GM21825 (cell line): Measurements from ENCODE around the gene SLU7.

Experiments
- ATAC-seq: cut with Tn5 transposase; IDR thresholded peaks from one replicate; pipeline ENCODE4 v1.9.1; 2021; ENCODE audit warnings: mild to moderate bottlenecking, moderate library complexity; ENCODE audit not compliant: unreplicated experiment

Gene SLU7

DNA sequence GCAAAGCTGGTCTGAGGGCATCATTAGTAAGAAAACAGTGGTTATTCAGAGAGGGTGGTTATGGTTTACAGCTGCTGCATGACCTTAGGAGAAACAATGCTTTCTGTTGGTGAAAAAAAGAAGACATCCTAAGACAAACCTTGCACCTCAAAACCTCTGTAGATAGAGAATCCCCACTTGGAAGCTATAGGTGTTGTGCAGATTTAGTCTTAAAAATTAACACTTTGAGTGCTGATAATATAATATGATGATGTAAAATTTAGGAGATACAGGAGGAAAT is 1.4 kb upstream of the SLU7 start:
- no peak for ATAC-seq

DNA sequence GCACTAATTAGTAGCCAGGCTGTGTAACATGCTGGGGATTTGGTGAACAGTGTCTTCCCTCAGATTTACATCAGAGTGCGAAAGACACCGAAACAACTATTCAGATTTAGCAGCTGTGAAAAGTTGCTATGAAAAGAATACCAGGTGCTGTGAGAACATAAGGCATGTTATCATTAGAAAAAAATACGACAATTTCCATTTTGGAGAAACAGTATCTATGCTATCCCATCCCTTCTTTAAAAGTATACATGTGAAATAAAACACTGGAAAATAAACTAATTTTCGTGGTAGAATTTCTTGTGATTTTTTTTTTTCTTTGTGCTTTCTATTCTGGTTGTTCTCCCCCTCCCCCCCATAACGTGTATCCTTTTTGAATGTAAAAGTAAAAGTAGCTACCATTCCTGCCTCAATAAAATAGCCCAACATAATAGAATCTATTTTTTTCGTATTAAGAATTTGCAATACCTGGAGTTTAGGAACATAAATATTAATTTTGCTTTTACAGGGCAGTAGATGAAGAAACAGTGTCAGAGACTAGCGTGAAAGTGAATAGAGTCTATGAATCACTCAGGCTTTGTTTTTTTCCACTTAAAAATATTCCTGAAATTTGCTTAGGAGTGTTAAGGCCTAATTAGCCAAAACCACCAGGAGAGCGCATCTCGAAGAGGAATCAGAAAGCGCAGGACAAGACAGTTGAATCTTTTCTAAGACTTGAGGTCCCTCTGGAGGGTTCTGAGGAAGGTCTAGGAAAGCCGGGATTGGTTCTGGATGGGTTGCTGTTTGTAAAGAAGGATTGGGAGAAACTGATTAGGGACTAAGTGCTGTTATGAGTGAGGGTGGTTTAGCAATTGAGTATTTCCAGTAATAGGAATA is 813 bp upstream of the SLU7 start:
- peak; percentile 26 for ATAC-seq

DNA sequence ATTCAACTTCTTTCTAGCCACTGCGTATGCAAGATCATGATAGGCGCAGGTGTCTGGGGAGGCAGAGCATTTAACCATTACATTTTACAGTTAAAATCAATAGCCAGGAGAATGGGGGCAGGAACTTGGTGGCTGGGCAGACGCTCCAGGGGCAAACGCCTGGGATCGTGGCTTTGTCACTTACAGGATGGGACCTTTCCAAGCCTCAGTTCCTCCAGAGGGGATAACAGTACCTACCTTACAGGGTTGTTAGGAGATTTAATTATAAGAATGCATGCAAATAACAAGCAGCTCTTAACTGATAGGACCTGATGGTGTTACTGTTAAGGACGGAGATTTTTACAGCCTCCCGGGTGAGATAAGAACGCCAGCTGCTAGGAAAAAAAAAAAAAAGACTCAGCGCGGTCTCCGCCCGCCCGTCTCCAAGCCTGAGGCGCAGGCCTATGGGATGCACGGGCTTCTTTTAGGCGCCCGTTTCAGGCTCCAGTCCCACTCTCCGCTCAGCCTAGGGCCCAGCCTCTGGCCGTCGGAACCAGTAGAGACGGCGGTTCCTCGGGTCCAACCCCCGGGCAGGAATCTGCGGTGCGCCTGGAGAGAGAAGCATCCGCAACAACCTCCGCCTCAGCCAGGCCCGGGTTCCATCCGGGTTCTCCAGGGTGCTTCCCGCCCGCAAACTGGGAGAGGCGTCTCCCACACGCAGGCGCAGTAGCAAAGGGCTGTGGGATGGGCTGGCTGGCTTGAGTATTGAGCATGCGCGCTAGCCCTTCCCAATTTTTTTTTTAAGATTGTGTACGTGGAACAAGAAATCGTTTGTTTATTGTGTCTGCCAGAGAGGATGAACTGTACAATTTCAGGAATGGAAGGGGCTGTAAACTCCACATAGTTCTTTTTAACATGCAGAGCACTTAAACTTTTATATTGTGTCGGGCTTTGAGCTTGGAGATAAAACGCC is 19.2 kb downstream of the SLU7 start, which contains the start of gene FAM200C:
FAM200C (minus strand) TSS at position 653 of the 952 bp plus-strand sequence. CDS start 4,564 bp downstream, outside the sequence.
- peak; percentile 84 for ATAC-seq

DNA sequence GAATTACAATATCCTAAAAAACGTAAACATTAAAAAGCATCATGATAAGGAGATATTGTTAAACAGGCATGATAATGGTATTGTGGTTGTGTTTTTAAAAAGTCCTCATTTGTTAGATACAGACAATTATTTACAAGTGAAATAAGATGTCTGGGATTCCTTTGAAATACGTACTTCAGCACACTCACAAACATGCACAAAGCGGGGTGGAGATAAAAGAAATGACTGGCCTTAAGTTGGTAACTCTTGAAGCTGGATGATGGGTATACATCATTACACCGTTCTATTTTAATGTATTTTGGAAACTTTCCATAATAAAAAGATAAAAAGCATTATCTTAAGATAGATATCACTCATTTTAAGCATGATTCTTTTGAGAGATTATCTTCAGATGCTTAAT is 20.1 kb downstream of the SLU7 start:
- no peak for ATAC-seq

DNA sequence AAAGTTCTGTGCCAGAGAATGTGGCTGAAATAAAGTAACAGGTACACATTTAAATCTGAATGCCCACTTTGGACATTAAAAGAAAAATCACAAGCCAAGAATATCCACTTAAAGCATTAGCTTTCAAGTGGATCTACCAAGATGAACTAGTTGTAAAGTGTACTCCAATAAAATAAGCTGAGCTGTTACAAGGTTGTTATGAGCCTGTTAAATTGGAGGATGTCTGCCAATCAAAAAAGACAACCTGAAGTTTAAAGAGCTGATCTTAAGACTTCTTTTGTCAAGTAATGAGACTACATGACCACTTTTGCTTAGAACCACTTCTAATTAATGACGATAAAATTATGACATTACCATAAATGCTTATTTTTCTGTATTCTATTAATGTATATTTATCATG is 21.4 kb downstream of the SLU7 start:
- ATAC-seq, result no peak

DNA sequence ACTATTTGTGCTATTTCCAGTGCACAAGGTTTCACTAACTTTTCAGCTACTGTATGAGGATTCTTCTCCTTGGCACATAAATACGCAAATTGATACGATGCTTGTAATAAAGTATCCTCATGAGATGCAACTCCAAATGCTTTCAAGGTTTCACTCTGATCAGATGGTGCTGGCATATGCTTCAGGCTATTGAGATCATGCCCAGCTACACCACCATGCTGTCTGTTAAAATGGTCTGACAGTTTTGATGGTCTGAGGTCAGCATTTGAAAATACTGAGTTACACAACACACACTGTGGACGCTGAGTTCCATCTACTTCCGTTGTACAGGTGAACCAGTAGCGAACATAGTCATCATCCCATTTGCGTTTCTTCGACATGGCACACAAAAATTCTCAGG is 23.8 kb downstream of the SLU7 start:
- no peak for ATAC-seq

DNA sequence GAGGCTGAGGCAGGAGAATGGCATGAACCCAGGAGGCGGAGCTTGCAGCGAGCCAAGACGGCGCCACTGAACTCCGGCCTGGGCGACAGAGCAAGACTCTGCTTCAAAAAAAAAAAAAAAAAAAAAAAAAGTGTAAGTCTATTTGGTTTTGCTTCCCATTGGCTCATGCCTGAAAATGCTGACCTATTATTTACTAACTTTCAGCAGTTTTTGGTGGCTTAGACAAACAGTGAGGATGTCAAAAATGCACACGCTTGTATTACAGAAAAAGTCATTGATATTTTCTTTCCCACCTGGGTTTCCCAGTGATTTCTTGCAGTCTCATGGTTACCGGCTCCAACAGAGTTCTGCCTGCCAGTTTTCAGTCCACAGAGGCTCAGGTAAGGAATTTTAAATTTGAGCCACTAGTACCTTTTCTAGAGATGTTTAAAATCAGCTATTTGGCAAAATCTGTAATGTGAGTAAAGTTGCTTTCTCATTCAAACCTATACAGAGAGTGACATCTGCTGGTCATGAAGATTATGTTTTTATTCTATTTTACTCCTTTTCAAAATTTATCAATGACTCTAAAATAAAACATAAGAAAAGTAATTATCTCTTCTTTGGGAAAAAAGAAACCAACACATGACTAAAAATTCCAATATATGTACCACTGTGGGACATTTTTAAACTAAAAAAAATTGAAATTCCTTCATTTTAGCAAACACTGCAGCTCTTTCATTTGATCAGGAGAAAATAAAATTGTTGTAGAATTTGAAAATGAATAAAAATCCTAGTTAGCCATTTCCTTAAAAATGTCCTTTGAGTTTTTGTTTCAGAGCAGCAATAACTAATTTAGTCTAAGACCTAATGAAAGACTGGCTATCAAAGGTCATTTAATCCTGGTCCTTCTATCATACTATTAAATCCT is 27.8 kb downstream of the SLU7 start:
- ATAC-seq, result no peak

DNA sequence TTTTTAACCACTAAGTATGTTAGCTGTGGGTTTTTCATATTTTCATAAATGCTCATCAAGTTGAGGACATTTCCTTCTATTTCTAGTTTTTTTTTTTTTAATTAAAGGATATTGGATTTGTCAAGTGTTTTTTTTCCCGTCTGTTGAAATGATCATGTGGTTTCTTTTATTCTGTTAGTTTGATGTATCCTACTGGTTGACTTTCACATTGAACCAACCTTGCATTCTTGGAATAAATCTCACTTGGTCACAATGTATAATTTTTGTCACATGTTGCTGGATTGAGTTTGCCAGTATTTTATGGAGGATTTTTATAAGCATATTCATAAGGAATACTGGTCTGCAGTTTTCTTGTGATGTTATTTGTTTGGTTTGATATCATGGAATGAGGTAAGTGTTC is 31.4 kb downstream of the SLU7 start:
- ATAC-seq, result no peak

DNA sequence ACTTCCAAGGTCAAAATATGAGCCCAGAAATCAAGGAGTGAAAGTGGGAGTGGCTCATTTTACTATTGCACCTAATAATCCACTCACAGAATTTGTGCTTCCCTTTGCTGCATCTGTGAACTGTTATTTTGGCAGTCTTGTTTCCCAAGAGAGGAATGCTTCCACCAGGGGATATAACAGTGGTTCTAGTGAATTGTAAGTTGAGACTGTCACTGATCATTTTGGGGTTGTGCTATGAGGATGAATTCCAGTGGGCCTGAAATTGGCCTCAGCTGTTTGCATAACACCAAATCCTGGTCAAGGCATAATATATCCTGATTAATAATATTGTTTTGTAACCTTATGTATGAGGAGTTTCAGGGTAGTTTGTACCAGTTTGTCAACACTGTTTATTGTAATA is 33.4 kb downstream of the SLU7 start:
- no peak for ATAC-seq

DNA sequence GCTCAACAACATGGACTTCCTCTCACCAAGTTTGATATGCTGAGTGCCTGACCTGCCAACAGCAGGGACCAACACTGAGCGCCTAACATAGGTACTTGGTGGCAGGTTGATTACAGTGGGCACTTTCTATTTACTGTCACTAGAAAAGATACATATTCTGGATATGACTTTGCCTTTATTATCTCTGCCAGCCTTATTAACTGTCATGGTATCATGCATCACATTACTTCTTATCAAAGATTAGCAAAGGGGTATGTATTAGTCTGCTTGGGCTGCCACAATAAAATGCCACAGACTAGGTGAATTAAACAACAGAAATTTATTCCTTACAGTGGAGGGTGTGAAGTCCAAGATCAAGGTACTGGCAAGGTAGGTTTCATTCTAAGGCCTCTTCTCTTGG is 34.2 kb downstream of the SLU7 start:
- no peak for ATAC-seq

DNA sequence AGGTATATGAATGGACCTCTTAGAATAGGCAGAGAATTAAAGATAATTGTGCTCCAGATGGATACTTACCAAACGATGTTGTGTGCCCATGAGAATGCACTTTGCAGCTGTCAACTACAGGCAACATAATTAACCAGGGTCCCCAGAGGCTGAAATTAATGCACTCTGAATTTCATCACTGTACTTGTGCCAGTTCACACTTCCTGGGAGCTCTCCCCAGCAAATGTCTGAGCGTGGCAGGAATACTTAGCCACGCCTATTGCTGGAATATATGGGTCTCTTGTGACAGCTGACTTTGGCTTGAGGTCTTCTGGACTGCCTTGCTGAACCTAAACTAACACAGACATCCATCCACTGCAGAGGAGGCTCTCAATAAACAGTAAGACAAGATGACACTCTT is 36.5 kb downstream of the SLU7 start:
- ATAC-seq, result no peak

DNA sequence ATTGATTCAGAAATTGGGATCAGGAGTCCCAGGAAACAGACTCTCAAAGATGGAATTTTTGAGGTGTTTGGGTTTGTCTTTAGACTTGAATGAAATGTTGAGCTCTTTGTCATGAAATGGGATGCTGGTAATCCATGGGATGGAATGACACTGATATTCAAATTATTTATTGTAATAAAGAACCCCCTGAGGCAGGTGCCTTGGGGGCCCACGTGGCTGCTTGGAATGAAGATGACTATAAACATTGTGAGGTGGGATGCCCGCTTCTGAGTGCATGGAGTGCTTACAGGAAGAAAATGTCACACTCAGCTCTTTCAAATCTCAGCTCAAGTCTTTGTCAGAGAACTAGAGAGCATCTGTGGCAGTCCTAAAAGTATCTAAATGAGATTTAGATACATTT is 38.8 kb downstream of the SLU7 start:
- no peak for ATAC-seq

DNA sequence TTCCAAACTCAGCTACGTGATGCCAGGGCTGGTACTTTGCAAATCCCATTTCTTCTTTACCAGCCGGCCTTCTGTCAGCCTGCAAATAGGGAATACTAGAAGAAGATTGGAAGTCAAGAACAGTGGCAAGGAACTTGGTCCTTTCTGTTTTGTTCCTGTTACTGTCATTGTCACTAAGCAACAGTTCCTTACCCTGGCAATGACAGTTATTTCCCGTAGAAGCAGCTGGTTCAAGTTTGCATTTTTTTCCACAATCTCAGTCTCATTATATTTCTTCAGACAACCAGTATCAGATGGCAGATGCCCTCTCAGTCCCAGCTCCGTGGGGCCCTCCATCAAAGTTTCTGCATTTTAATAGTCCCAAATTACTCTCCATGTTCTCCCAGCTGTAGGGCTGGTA is 39.4 kb downstream of the SLU7 start:
- no peak for ATAC-seq

DNA sequence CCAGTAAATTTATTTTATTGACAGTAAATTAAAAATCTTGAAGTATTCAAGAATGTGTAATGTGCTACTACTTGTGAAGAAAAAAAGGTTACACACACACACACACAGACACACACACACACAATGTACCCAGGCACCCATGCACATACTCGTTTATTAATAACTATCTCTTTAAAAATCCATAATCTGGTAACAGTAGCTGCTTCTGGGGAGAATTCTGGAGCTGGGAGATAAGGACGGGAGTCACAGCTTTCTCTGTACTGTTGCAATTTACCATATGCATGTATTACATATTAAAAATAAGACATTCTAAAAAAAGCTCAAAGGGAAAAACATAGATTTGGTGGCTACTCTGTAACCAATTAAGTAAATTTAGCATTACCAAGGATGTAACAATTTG is 40.6 kb downstream of the SLU7 start:
- ATAC-seq, result no peak

DNA sequence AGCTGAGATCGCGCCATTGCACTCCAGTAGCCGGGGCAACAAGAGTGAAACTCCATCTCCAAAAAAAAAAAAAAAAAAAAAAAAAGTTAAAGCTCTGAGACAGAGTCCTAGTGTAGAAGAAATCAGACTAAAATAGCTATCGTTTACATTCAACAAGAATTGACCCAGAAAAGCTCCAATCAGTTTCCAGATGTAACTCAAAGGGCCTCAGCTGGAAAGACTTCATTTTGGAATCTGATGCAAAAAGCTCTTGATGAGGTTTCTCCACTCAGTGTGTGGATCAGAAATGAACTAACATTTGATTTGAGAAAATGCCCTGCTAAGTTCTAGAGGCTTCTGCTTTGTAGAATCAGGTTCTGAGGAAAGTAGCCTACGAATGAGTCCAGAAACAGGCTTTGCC is 41.2 kb downstream of the SLU7 start:
- ATAC-seq, result no peak

DNA sequence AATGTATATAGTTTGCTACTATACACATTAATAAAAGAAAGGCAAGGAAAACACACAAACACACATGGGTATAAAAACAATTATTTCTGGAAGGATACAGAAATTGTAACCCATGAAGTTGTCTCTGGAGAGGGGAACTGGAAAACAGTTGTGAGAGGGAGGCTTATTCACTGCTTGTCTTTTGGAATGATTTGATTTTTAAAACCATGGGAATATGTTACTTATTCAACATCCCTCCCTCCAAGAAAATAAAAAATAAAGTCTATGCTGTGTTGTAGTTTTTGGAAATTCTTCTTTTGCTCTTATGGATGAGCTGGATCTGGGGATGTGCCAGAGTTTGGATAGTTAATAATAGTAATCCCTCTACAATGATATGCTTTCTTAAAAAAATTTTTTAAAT is 42.5 kb downstream of the SLU7 start:
- ATAC-seq, result no peak

DNA sequence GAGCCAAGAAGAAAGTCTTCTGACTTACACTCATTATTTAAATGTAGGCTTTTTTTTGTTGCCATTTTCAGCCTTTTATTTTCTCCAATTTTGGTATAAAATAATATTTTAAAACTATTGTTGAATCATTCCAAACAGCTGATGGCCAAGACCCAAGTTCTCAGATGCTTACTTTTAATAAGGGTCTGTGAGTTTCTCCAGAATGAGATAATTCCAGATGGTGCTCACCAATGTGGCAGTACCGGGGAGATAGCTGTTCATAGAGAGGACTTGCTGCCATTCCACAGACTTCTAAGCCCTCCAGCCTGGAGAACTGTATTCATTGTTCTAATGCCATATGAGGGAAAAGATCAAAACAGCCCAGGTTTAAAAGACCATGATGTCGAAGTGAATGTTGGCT is 43.2 kb downstream of the SLU7 start:
- ATAC-seq, result no peak

DNA sequence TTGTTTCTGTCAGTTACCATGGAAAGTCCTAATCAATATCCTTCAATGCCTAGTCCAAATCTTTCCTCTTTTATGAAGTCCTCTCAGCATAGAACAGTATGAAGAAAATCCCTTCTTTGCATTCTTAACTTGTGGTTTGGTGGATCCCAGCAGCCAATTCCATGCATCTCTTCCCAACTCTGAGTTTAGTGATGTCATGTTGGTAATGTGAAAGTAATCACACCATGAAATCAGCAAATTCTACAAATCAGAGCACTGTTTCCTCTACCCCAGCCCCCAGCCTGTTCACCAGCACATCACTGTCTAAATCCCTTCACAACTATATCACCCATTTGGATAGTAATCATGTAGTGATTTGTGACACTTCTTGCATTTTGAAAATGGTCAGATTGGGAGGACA is 43.7 kb downstream of the SLU7 start:
- ATAC-seq, result no peak

DNA sequence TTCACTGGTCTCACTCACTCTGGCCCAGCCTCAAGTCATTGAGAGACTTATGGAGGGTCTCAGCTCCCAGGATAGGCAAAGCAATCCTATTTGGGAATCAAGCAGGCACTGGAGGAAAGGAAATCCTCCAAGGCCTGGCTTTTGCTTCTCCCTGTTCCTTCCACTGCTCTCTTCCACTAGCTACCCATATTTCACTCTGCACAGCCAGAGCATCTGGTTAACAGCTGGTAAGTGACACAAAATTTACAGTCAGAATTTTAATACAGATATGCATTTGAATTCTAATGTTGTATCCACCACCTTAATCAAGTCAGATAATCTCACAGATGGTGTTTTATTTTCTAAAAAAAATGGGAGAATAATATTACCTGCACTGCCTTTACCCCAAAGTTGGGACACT is 47.6 kb downstream of the SLU7 start:
- ATAC-seq, result no peak

DNA sequence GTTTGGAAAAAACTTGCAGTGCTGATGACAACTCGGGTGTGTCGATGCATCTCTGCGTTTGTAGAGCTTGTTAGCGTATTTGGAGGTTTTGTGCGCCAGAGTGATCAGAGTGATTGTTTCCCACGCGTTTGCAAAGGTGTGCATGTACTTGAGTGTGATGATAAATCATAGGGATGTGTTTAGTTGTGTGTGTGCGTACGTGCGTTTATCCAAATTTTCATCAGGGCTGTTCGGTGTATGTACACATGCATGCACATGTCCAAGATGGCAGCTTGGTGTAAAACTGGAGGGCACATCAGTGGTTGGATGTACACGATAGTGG is 48.2 kb downstream of the SLU7 start:
- ATAC-seq, result no peak

DNA sequence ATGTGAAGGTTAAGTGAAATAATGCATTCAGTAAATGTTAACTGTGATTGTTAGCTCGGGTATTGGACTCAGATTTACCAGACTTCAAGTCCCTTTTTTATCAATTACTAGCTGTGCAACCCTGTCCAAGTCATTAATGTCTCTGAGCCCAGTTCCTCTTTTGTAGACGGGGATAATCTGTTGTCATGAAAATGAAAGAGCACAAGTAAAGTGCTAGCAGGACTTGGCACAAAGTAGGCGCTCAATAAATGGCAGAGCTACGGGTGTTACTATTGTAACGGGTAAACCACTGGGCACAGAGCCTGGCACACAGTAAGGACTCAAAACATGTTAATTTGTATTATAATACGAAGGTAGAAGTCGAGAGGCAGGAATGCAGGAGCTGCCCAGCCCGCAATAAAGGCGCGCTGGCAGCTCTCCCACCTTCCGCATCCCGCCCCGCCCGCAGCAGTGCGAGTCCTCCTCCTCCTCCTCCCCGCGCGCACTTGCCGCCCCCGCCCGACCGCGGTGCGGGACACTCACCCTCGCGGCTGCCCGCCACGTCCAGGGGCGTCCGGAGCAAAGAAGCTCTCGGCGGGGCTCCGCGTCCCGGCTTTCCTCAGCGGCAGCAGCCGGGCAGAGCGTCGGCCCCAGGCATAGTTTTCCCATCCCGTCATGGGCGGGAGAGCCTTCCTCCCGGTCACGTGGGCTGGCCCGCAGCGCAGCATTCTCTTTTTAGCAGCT is 48.7 kb downstream of the SLU7 start, which contains the start of gene C1QTNF2:
C1QTNF2 (minus strand) TSS at position 637 of the 723 bp plus-strand sequence. CDS start 15,615 bp downstream, outside the sequence.
- ATAC-seq, result no peak
